ENCODE measurements around the gene DNAJB1.

Gene DNAJB1

DNA sequence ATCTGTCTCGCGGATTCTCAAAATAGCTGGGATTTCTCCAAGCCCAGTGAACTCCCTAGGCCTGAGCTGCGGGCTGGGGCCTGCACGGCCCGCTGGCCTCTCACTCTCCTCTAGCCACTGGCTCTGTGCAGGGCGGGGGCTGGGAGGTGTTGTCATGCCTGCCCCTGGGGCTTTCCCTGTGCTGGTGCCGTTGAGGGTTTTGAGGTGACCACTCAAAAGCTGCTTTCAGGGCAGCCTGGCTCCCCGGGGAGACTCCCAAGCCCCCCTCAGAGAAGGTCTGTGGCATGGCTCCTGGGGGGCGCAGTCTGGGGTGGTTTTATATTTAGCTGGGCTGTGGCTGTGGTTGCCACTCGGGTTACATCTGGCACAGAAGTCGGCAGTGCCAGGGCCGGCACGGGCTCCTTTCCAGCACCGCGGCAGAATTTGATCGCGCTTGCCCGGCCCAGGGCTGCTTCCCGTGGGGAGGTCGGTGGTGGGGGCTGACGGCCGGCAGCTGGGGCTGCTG is 43.7 kb upstream of the DNAJB1 start:
- no peak overlapping the region for H3K9ac ChIP-seq (ENCODE audit: low read depth, low read length, poor library complexity, severe bottlenecking)
- no peak overlapping the region for H3K4me3 ChIP-seq (ENCODE audit: low read length, poor library complexity, severe bottlenecking)
- TF ChIP-seq EZH2phosphoT487 (IDR thresholded peaks at IDR 0.05; ENCODE audit: borderline replicate concordance): no peak
- H3K4me1 ChIP-seq (ENCODE audit: insufficient read depth, low read length, poor library complexity, severe bottlenecking): no peaks in the 10 kb centered on the region
- no peaks in the 10 kb centered on the region for H3K27me3 ChIP-seq (ENCODE audit: insufficient read depth, low read length, poor library complexity, severe bottlenecking)
- no peak overlapping the region for H3K4me2 ChIP-seq (ENCODE audit: low read depth, low read length, poor library complexity, severe bottlenecking)
- H3K9me3 ChIP-seq (ENCODE audit: insufficient read depth, low read depth, low read length): no peaks in the 10 kb centered on the region
- peaks cover 14% of the 10 kb centered on the region; the same call in 1 of the 2 replicates for H3K36me3 ChIP-seq (ENCODE audit: insufficient read depth, low read length)
- peaks cover 28% of the 10 kb centered on the region; the same call in 1 of the 2 replicates for H3K79me2 ChIP-seq (ENCODE audit: insufficient read depth, low read length)
- no peaks in the 10 kb centered on the region for H3F3A ChIP-seq (ENCODE audit: low read depth)
- no peak overlapping the region for H2AFZ ChIP-seq (ENCODE audit: low read length)
- H3K9me2 ChIP-seq (replicated peaks; ENCODE audit: low read depth, low read length): no peaks in the 10 kb centered on the region
- H4K20me1 ChIP-seq (ENCODE audit: insufficient read depth, low read length, poor library complexity, severe bottlenecking): peaks cover 17% of the 10 kb centered on the region

- Histone ChIP-seq H3K36me3 (ENCODE audit: insufficient read depth, low read length) (peaks cover 13% of the 10 kb centered on the region; the same call in 1 of the 2 replicates), H2AFZ (ENCODE audit: low read length) (no peak overlapping the region)
- TF ChIP-seq EZH2phosphoT487 (IDR thresholded peaks at IDR 0.05; ENCODE audit: borderline replicate concordance): no peak
Observed at GRCh38 chr19:14561249-14561648, 43.1 kb upstream of the DNAJB1 start.

GRCh38 chr19:14560776-14561108 is 42.5 kb upstream of the DNAJB1 start:
- H3K4me3 ChIP-seq (ENCODE audit: low read length, poor library complexity, severe bottlenecking): no peak overlapping the region
- H3K4me1 ChIP-seq (ENCODE audit: insufficient read depth, low read length, poor library complexity, severe bottlenecking): no peaks in the 10 kb centered on the region
- no peak overlapping the region for H3K4me2 ChIP-seq (ENCODE audit: low read depth, low read length, poor library complexity, severe bottlenecking)

More at GRCh38 chr19:14561249-14561648, 43.1 kb upstream of the DNAJB1 start:
- Histone ChIP-seq H3K4me1 (ENCODE audit: insufficient read depth, low read length, poor library complexity, severe bottlenecking) (no peaks in the 10 kb centered on the region), H3F3A (ENCODE audit: low read depth) (no peaks in the 10 kb centered on the region), H3K9me3 (ENCODE audit: insufficient read depth, low read depth, low read length) (no peaks in the 10 kb centered on the region), H3K79me2 (ENCODE audit: insufficient read depth, low read length) (peaks cover 28% of the 10 kb centered on the region; the same call in 1 of the 2 replicates), H3K4me3 (ENCODE audit: low read length, poor library complexity, severe bottlenecking) (no peak overlapping the region), H3K27me3 (ENCODE audit: insufficient read depth, low read length, poor library complexity, severe bottlenecking) (no peaks in the 10 kb centered on the region), H3K9ac (ENCODE audit: low read depth, low read length, poor library complexity, severe bottlenecking) (no peak overlapping the region), H4K20me1 (ENCODE audit: insufficient read depth, low read length, poor library complexity, severe bottlenecking) (peaks cover 17% of the 10 kb centered on the region), H3K4me2 (ENCODE audit: low read depth, low read length, poor library complexity, severe bottlenecking) (no peak overlapping the region), H3K9me2 (replicated peaks; ENCODE audit: low read depth, low read length) (no peaks in the 10 kb centered on the region)

More at GRCh38 chr19:14560776-14561108, 42.5 kb upstream of the DNAJB1 start:
- Histone ChIP-seq H3F3A (ENCODE audit: low read depth) (no peaks in the 10 kb centered on the region), H3K79me2 (ENCODE audit: insufficient read depth, low read length) (peaks cover 28% of the 10 kb centered on the region; the same call in 1 of the 2 replicates), H3K27me3 (ENCODE audit: insufficient read depth, low read length, poor library complexity, severe bottlenecking) (no peaks in the 10 kb centered on the region), H4K20me1 (ENCODE audit: insufficient read depth, low read length, poor library complexity, severe bottlenecking) (peaks cover 17% of the 10 kb centered on the region), H3K9ac (ENCODE audit: low read depth, low read length, poor library complexity, severe bottlenecking) (peak overlapping the region; percentile 17), H2AFZ (ENCODE audit: low read length) (no peak overlapping the region), H3K9me2 (replicated peaks; ENCODE audit: low read depth, low read length) (no peaks in the 10 kb centered on the region), H3K9me3 (ENCODE audit: insufficient read depth, low read depth, low read length) (no peaks in the 10 kb centered on the region), H3K36me3 (ENCODE audit: insufficient read depth, low read length) (peaks cover 8% of the 10 kb centered on the region; the same call in 1 of the 2 replicates)
- TF ChIP-seq EZH2phosphoT487 (IDR thresholded peaks at IDR 0.05; ENCODE audit: borderline replicate concordance): no peak
- no peak for TF ChIP-seq CTCF (conservative IDR thresholded peaks at IDR 0.05; ENCODE audit: low read length)

All from Loucy (cell line).